Uterus (tissue), 4 donors: ENCODE results near the gene ATP23. TPM values are rescaled to one million over a fixed set of nuclear protein-coding genes. Genes with fewer than 3 reads are reported as not detected.

Experiments
- DNase-seq, 2 donors: peaks; one replicate each; pipeline ENCODE4 v3.0.0-alpha.2; 2019 to 2020
- H3K27ac ChIP-seq, 2 donors: fragments of 200-600 bp; sonication (generic); 1 replicate in 1 of 2; 2 replicates in 1 of 2; pipeline ENCODE4 v1.5.1; 2016 to 2018
- H3K27me3 ChIP-seq, 2 donors: fragments of 200-600 bp; sonication (generic); one replicate each; pipeline ENCODE4 v1.5.1; 2018 to 2019; ENCODE audit warnings: control low read depth in 1 of 2
- H3K36me3 ChIP-seq, 2 donors: fragments of 200-600 bp; sonication (generic); one replicate each; pipeline ENCODE4 v1.5.1; 2019; ENCODE audit warnings: control low read depth in 1 of 2
- H3K4me1 ChIP-seq, 2 donors: fragments of 200-600 bp; sonication (generic); one replicate each; pipeline ENCODE4 v1.5.1; 2018 to 2019; ENCODE audit warnings: control low read depth in 1 of 2
- H3K4me3 ChIP-seq, 2 donors: fragments of 200-600 bp; sonication (generic); 1 replicate in 1 of 2; 2 replicates in 1 of 2; pipeline ENCODE4 v1.5.1; 2018 to 2019; ENCODE audit warnings: mild to moderate bottlenecking in 1 of 2
- H3K9me3 ChIP-seq, 2 donors: fragments of 200-600 bp; sonication (generic); one replicate each; pipeline ENCODE4 v1.5.1; 2019; ENCODE audit warnings: control low read depth in 1 of 2
- POLR2A ChIP-seq, 2 donors: fragments of 450-650 bp; IDR thresholded peaks; one replicate each; pipeline ENCODE4 v1.6.1; 2016; ENCODE audit warnings: antibody characterized with exemption in 2 of 2, mild to moderate bottlenecking in 1 of 2, moderate library complexity in 1 of 2
- intact Hi-C: fragments of 100-400 bp; cut with DNase I; formaldehyde crosslinking; loops from one replicate; pipeline ENCODE4 v1.15.1; 2023; ENCODE audit warnings: low total_unique reads
- total RNA-seq, 4 donors: library from RNA; depleted of rRNA in 3 of 4; stranded (reverse); fragments of >200 nt in 3 of 4; gene quantifications; one replicate each; pipeline versions ENCODE4 v1.1.0 to v1.2.4, GENCODE V29; 2014 to 2023
- TF ChIP-seq, protein P1 (sequence below), 4 experiments: fragments of 200-600 bp in 2 of 4; fragments of 450-650 bp in 2 of 4; sonication (generic) in 2 of 4; IDR thresholded peaks; one replicate each; pipeline ENCODE4 v1.5.1; 2016 to 2019; ENCODE audit warnings: antibody characterized with exemption in 4 of 4, mild to moderate bottlenecking in 2 of 4, moderate library complexity in 1 of 4
- donor health status: DM: yes; HTN: yes; CAD: no.

ATP23 gene, protein sequence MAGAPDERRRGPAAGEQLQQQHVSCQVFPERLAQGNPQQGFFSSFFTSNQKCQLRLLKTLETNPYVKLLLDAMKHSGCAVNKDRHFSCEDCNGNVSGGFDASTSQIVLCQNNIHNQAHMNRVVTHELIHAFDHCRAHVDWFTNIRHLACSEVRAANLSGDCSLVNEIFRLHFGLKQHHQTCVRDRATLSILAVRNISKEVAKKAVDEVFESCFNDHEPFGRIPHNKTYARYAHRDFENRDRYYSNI
- total RNA-seq: 10 to 100 TPM in 1 of 4 donors, 1 to 10 TPM in 3; 4.9 to 59.1 (median 8.6) TPM

DNA sequence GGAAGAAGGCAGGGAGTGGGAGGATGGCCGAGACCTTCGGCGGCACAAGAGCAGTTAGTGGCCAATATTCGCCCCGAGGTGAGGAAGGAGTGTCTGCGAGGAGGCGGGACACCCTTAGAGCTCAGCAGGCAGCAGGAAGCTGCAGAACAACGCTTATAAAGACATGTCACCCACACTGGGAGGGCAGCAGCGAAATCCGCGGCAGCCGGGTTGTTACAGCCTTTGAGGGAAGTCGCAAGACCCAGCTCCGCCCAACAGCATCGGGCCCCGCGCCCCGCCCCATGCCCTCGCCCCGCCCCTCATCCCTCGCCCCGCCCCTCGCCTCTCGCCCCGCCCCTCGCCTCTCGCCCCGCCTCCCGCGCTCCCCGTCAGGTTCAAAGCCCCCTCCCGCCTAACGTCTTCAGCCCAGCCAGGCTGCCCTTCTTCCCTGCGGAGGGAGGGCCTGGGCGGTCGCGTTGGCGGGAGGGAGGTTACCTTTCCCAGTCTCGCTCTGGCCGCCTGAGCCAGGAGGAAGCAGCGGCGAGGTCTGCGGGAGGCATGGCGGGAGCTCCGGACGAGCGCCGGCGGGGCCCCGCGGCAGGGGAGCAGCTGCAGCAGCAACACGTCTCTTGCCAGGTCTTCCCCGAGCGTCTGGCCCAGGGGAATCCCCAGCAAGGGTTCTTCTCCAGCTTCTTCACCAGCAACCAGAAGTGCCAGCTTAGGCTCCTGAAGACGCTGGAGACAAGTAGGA, at the start of gene ATP23:
Gene ATP23, plus strand, starts transcription at position 403 of the 730 bp plus-strand sequence. Its CDS starts 135 bp downstream, at position 538.
- H3K36me3 ChIP-seq: no peaks in the 10 kb centered on the region

DNA sequence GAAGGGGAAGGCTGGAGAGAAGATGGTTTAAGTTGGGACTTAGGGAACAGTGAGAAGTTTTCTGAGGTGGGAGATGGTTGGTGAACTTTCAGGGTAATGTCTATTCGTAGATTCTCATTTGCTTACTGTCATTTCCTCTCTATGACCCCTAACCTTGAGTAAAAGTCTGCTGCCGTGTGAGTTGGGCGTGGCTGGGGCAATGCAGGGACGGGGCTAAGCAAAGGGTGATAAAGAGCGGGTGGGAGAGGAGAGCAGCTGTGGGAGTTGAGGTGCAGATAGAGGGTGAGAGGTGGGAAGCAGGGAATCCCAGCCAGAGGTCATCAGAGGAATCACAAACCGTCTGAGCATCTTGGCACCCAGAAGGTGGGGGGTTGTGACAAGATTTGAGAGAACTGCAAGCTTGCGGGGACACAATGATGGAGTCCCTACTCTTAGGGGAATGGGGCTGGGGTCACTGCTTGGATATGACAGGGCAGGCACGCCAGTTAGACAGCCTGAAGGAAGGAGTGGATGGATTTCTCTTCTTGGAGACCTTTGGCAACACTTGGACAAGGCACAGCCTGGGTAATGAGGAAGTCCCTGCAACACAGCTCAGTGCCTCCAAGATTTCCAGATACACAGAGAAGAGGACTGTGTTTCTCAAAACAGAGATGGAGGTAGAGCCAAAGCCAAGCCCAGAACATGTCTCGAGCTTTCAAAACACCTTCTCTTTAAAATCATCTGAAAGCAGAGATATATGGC, 49.0 kb upstream of the ATP23 start:
- no peak for DNase-seq

More for the DNA sequence above, at the start of gene ATP23:
- Histone ChIP-seq H3K4me3 (peak within 1 kb of the TSS; percentile 44 to 57), H3K27ac (peak within 1 kb of the TSS; percentile 78 to 82), H3K27me3 (no peaks in the 10 kb centered on the region), H3K4me1 (no peaks in the 10 kb centered on the region), H3K9me3 (no peaks in the 10 kb centered on the region)
- intact Hi-C loops: no loop called here
- DNase-seq: peak; percentile 89
- TF ChIP-seq POLR2A (IDR thresholded peaks at IDR 0.05): peak; percentile 87 to 90
- TF ChIP-seq, protein P1, sequence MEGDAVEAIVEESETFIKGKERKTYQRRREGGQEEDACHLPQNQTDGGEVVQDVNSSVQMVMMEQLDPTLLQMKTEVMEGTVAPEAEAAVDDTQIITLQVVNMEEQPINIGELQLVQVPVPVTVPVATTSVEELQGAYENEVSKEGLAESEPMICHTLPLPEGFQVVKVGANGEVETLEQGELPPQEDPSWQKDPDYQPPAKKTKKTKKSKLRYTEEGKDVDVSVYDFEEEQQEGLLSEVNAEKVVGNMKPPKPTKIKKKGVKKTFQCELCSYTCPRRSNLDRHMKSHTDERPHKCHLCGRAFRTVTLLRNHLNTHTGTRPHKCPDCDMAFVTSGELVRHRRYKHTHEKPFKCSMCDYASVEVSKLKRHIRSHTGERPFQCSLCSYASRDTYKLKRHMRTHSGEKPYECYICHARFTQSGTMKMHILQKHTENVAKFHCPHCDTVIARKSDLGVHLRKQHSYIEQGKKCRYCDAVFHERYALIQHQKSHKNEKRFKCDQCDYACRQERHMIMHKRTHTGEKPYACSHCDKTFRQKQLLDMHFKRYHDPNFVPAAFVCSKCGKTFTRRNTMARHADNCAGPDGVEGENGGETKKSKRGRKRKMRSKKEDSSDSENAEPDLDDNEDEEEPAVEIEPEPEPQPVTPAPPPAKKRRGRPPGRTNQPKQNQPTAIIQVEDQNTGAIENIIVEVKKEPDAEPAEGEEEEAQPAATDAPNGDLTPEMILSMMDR (IDR thresholded peaks at IDR 0.05): no peak

DNA sequence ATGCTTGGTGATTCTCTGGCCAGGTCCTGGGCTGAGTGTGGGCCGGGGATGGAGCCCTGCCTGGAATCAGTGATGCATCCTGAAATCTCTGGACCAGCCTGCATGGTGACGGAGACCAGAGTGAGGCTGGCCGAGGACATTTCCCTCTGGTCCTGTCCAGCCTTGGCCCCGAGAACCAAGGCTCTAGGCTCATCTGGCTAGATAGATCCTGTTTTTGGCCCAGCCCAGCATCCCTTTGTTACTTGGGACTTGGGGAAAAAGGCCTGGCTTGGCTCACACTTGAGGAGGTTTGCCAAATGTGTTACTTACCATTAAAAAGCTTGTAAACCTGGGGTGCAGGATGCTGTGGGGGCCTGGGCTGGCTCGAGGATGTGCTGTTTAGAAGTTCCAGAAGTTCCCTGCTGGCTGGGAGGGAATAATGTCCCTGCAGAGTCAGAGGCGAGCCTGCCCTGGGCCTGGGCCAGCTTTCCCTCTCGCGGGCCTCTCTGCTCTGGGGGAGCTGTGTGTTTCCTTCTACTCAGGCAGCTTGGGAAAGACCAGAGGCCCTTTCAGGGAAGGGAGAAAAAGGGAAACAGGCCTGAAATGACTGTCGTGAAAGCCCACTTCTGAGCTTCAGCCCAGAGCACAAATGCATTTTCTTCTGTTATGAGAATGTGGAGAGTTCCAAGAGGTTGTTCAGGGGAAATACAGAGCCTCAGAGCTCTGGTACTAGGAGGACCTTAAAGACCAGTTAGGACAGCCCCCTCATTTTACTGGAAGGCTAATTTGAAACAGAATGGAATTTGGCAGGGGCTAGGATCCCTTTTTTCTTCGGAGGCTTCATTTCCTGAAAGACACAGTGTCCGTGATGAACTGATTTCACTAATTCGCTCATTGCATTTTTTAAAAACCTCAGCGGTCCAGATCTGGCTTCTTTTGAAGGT, 47.7 kb upstream of the ATP23 start:
- intact Hi-C loops: no loop called here
- H3K4me1 ChIP-seq: peaks cover 40 to 41% of the 10 kb centered on the region in 2 donors
- TF ChIP-seq, protein P1 (IDR thresholded peaks at IDR 0.05): peak in 2 of 4 experiments; percentile 9 to 56
- no peak for TF ChIP-seq POLR2A (IDR thresholded peaks at IDR 0.05)

More for the DNA sequence above, 49.0 kb upstream of the ATP23 start:
- H3K9me3 ChIP-seq: no peaks in the 10 kb centered on the region
- H3K36me3 ChIP-seq: no peaks in the 10 kb centered on the region
- H3K27me3 ChIP-seq: no peaks in the 10 kb centered on the region
- peak overlapping the region; percentile 98 to 100 for H3K27ac ChIP-seq
- H3K4me1 ChIP-seq: peaks cover 38 to 39% of the 10 kb centered on the region in 2 donors
- no peak overlapping the region for H3K4me3 ChIP-seq
- intact Hi-C loops: no loop called here
- TF ChIP-seq, protein P1 (IDR thresholded peaks at IDR 0.05): no peak
- no peak for TF ChIP-seq POLR2A (IDR thresholded peaks at IDR 0.05)

DNA sequence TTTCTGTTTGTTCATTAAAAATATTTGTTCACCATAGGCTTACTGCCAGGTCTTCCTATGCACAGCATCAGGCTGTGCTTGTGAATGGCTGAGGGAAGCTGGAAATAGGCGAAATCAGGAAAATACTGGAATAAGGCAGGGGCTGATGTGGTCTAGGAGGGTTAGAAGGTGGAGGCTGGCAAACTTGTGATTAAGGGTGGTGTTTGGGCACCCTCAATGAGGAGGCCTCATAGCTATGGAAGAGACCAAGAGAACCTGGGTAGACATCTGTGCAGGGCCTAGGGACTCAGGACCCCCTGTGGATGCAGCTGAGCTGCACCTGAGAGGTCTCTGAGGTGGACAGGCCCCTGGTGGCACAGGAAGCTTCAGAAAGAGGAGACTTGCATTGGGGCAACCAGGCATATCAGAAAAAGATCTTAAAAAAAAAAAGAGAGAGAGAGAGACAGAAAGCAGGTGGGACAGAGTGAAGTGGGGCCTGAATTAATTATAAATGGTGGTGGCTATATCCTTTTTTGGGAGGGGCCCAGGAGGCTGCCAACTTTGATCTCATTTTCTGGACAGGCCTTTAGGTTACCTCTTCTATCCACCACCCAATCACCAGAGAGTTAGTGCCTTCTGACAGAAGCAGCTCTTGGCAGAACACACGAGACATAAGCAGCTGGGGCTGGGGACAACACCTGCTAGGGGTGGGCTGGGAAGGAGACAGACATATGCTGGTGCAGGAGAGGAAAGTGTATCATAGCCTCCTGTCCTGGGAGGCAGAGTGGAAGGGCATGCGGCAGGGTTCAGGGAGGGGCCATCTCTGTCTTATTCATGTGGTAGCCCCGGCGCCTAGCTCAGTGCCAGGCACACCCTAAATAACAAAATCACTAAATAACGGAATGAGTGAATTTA, 46.7 kb upstream of the ATP23 start:
- TF ChIP-seq, protein P1 (IDR thresholded peaks at IDR 0.05): no peak
- TF ChIP-seq POLR2A (IDR thresholded peaks at IDR 0.05): no peak
- DNase-seq: no peak
- Histone ChIP-seq H3K27ac (peak overlapping the region; percentile 98 to 100), H3K4me3 (peak overlapping the region in 1 of 2 donors; percentile 2), H3K27me3 (no peaks in the 10 kb centered on the region), H3K4me1 (peaks cover 32 to 42% of the 10 kb centered on the region in 2 donors), H3K9me3 (no peaks in the 10 kb centered on the region), H3K36me3 (no peaks in the 10 kb centered on the region)
- intact Hi-C loops: loop anchor here (5.0 kb wide), 1 partner anchor 52 kb away; no protein-coding TSS in a partner anchor

More for the DNA sequence above, 47.7 kb upstream of the ATP23 start:
- Histone ChIP-seq H3K27ac (peak overlapping the region; percentile 98 to 100), H3K9me3 (no peaks in the 10 kb centered on the region), H3K4me3 (peak overlapping the region; percentile 2 to 7), H3K27me3 (no peaks in the 10 kb centered on the region), H3K36me3 (no peaks in the 10 kb centered on the region)
- peak; percentile 98 for DNase-seq
